DND-41 (cell line): ENCODE measurements around the gene TBC1D1.

Source experiments
- ATAC-seq: fragments of 200-7000 bp; cut with Tn5 transposase; 3 replicates; pipeline ENCODE4 v1.9.1; 2021; ENCODE audit warnings: low read depth; ENCODE audit not compliant: insufficient read depth
- DNase-seq: peaks from one replicate; pipeline ENCODE4 v3.0.0-alpha.2; 2020
- H2AFZ ChIP-seq: 2 replicates; pipeline ENCODE4 v1.6.0; 2012; ENCODE audit warnings: low read depth, low read length
- H3K27ac ChIP-seq: 2 replicates; pipeline ENCODE4 v1.5.1; 2012; ENCODE audit warnings: low read length, inconsistent platforms
- H3K27me3 ChIP-seq: fragments of 200-600 bp; sonication (generic); 2 replicates; pipeline ENCODE4 v1.6.0; 2012; ENCODE audit warnings: low read length, mild to moderate bottlenecking, inconsistent platforms; ENCODE audit not compliant: insufficient read depth, poor library complexity
- H3K36me3 ChIP-seq: 2 replicates; pipeline ENCODE4 v1.5.1; 2012; ENCODE audit warnings: low read length, inconsistent platforms; ENCODE audit not compliant: insufficient read depth
- H3K4me1 ChIP-seq: 2 replicates; pipeline ENCODE4 v1.5.1; 2012; ENCODE audit warnings: mild to moderate bottlenecking, low read length; ENCODE audit not compliant: insufficient read depth
- H3K4me2 ChIP-seq: 2 replicates; pipeline ENCODE4 v1.6.0; 2012; ENCODE audit warnings: mild to moderate bottlenecking, moderate library complexity, low read length, inconsistent platforms; ENCODE audit not compliant: insufficient read depth
- H3K4me3 ChIP-seq, 2 experiments: fragments of 200-600 bp in 1 of 2; shearing (Covaris generic) in 1 of 2; 2 replicates each; pipeline ENCODE4 v1.5.1; 2012 to 2016; ENCODE audit warnings: inconsistent platforms in 2 of 2, low read length in 2 of 2, mild to moderate bottlenecking in 2 of 2, low read depth in 1 of 2, moderate library complexity in 1 of 2
- H3K79me2 ChIP-seq: 2 replicates; pipeline ENCODE4 v1.6.0; 2012; ENCODE audit warnings: low read length, inconsistent platforms; ENCODE audit not compliant: insufficient read depth
- H3K9ac ChIP-seq: 2 replicates; pipeline ENCODE4 v1.6.0; 2012; ENCODE audit warnings: low read depth, mild to moderate bottlenecking, inconsistent platforms, low read length, moderate library complexity
- H3K9me3 ChIP-seq: 2 replicates; pipeline ENCODE4 v1.5.1; 2012; ENCODE audit warnings: low read length, moderate library complexity, mild to moderate bottlenecking, inconsistent platforms; ENCODE audit not compliant: insufficient read depth, severe bottlenecking
- H4K20me1 ChIP-seq: 2 replicates; pipeline ENCODE4 v1.6.0; 2012; ENCODE audit warnings: low read length; ENCODE audit not compliant: insufficient read depth
- CTCF ChIP-seq: IDR thresholded peaks from 2 replicates; pipeline ENCODE4 v1.5.1; 2012; ENCODE audit warnings: borderline replicate concordance, low read length, moderate library complexity, mild to moderate bottlenecking; ENCODE audit not compliant: poor library complexity, severe bottlenecking; ENCODE audit errors: extremely low read depth
- EZH2 ChIP-seq: IDR thresholded peaks from 3 replicates; pipeline ENCODE4 v1.6.1; 2012; ENCODE audit warnings: borderline replicate concordance, low read depth, mild to moderate bottlenecking, moderate library complexity, low read length, inconsistent platforms; ENCODE audit not compliant: severe bottlenecking

TBC1D1 gene

DNA sequence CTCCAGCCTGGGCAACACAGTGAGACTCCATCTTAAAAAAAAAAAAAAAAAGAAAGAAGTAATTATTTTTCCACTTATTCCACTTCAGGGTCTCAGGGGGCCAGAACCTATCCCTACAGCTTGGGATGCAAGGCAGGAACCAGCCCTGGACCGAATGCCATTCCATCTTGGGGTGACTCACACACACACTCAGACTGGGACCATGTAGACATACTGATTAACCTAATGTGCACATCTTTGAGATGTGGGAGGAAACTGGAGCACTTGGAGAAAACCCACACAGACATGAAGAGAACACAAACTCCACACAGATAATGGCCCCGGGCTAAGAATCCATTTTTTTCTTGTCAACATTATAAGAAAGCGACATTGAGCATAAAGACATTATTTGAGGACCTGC, 201.8 kb downstream of the TBC1D1 start:
- Histone ChIP-seq H3K4me3 (no peak overlapping the region), H3K79me2 (no peaks in the 10 kb centered on the region), H3K27me3 (no peaks in the 10 kb centered on the region), H3K9me3 (no peaks in the 10 kb centered on the region), H3K27ac (no peak overlapping the region), H4K20me1 (no peaks in the 10 kb centered on the region), H2AFZ (no peak overlapping the region), H3K4me1 (no peaks in the 10 kb centered on the region), H3K4me2 (no peak overlapping the region), H3K9ac (no peak overlapping the region), H3K36me3 (peaks cover 61% of the 10 kb centered on the region)
- DNase-seq (no peak), ATAC-seq (no peak)
- no peak for TF ChIP-seq CTCF
- no peak for TF ChIP-seq EZH2

GRCh38 chr4:38094419-38094818, 203.5 kb downstream of the TBC1D1 start:
- no peak overlapping the region for H3K4me3 ChIP-seq
- peaks cover 67% of the 10 kb centered on the region for H3K36me3 ChIP-seq
- H3K4me1 ChIP-seq: no peaks in the 10 kb centered on the region
- H2AFZ ChIP-seq: no peak overlapping the region
- no peak for TF ChIP-seq CTCF
- no peak for TF ChIP-seq EZH2
- DNase-seq (no peak), ATAC-seq (no peak)
- no peaks in the 10 kb centered on the region for H3K27me3 ChIP-seq
- no peak overlapping the region for H3K4me2 ChIP-seq
- no peaks in the 10 kb centered on the region for H3K79me2 ChIP-seq
- H3K9ac ChIP-seq: no peak overlapping the region
- no peaks in the 10 kb centered on the region for H3K9me3 ChIP-seq
- H3K27ac ChIP-seq: no peak overlapping the region
- no peaks in the 10 kb centered on the region for H4K20me1 ChIP-seq

DNA sequence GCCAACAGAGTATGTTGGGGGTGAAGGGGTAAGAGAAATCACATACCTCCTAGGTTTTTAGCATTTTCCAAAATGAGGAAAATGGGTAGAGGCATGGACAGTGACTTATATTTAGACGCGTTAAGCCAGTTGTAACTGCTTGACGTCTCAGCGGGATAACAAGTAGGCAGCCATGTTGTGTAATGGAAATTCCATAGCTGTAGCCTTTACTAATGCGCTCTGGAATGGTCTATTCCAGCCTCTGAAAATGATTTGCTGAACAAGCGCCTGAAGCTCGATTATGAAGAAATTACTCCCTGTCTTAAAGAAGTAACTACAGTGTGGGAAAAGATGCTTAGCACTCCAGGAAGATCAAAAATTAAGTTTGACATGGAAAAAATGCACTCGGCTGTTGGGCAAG, 204.8 kb downstream of the TBC1D1 start:
- no peaks in the 10 kb centered on the region for H3K9me3 ChIP-seq
- no peak overlapping the region for H3K4me2 ChIP-seq
- no peaks in the 10 kb centered on the region for H4K20me1 ChIP-seq
- no peak overlapping the region for H2AFZ ChIP-seq
- TF ChIP-seq EZH2: no peak
- TF ChIP-seq CTCF: no peak
- peaks cover 65% of the 10 kb centered on the region for H3K36me3 ChIP-seq
- H3K4me3 ChIP-seq: no peak overlapping the region
- no peaks in the 10 kb centered on the region for H3K79me2 ChIP-seq
- no peak for DNase-seq
- no peaks in the 10 kb centered on the region for H3K27me3 ChIP-seq
- no peak overlapping the region for H3K27ac ChIP-seq
- no peaks in the 10 kb centered on the region for H3K4me1 ChIP-seq
- no peak overlapping the region for H3K9ac ChIP-seq
- no peak for ATAC-seq

DNA sequence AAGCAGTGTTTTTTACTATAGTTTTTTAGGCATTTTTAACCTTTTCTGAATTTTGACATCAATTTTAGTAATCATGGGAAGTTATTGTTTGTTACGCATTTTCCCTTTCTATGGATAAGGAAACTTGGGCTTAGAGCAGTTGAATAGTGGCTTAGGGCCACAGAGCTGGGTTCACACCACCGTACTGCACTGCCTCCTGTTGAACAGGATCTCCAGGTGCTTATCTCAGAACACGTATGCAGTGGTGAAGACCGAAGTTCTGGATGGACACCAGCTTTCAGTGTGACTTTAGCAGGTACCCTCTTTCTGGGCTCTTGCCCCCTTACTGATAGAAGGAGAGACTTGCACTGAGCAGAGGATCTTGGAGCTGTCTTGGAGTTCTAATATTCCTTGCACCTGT, 206.9 kb downstream of the TBC1D1 start:
- Histone ChIP-seq H3K9me3 (no peaks in the 10 kb centered on the region), H3K79me2 (no peaks in the 10 kb centered on the region), H3K9ac (no peak overlapping the region), H2AFZ (no peak overlapping the region), H3K4me3 (no peak overlapping the region), H3K27ac (no peak overlapping the region), H3K4me1 (no peaks in the 10 kb centered on the region), H4K20me1 (no peaks in the 10 kb centered on the region), H3K4me2 (no peak overlapping the region), H3K27me3 (no peaks in the 10 kb centered on the region), H3K36me3 (peaks cover 66% of the 10 kb centered on the region)
- TF ChIP-seq EZH2: no peak
- no peak for TF ChIP-seq CTCF
- ATAC-seq (no peak), DNase-seq (no peak)
